Measurements from ENCODE around the gene MAP4K4. TPM values are rescaled to one million over a fixed set of nuclear protein-coding genes. Genes with fewer than 3 reads are reported as not detected.

The MAP4K4 gene
- total and polyA plus RNA-seq, 2 of the 4 experiments (the other 2 are of a cell fraction): 89.4 to 124 TPM

DNA sequence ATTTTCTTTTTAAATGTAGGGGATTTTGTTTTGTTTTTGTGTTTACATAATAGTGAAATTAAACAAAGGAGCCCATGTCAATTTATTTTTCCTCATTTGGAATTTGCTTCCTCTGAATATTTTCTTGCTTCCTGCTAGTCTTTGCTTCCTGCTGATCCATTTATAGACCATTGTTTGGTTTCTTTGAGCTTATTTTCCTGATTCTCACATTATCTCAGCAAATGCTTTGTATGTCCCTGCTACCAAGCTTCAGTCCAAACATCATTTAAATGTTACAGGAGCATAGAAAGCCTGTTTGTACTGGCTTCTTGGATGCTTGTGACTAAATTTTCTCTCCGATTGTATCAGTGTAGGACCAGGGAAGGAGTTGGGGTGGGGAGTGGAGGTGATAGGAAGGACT is 166.9 kb downstream of the MAP4K4 start:
- Histone ChIP-seq H4K91ac (ENCODE audit: insufficient read depth, low read depth, low read length) (no peak overlapping the region), H3K9me1 (ENCODE audit: insufficient read depth, low read length) (peaks cover 10% of the 10 kb centered on the region), H3K23ac (ENCODE audit: low read depth, low read length) (no peak overlapping the region), H3K27ac (ENCODE audit: insufficient read depth, low read length) (no peak overlapping the region), H3K56ac (ENCODE audit: extremely low read depth, insufficient read depth, low read length) (no peak overlapping the region), H2BK120ac (ENCODE audit: low read depth, low read length) (no peak overlapping the region), H3K18ac (ENCODE audit: low read depth, low read length) (no peak overlapping the region), H2AFZ (replicated peaks; ENCODE audit: low read length, poor library complexity) (no peak overlapping the region), H3K9ac (ENCODE audit: low read depth, low read length) (no peak overlapping the region), H4K20me1 (ENCODE audit: insufficient read depth, low read length) (peaks cover 5% of the 10 kb centered on the region; the same call in 1 of the 2 replicates), H4K8ac (ENCODE audit: low read depth in 2 of 2, low read length in 2 of 2) (no peak overlapping the region), H2AK5ac (ENCODE audit: low read depth, low read length) (no peak overlapping the region), H3K27me3 (ENCODE audit: control insufficient read depth, insufficient read depth, low read length) (no peaks in the 10 kb centered on the region), H3K14ac (replicated peaks; ENCODE audit: low read depth, low read length) (no peak overlapping the region), H3K4me2 (ENCODE audit: low read depth, low read length) (no peak overlapping the region), H3K4me1 (ENCODE audit: control insufficient read depth, insufficient read depth, low read length) (no peaks in the 10 kb centered on the region; the same call in 1 of the 2 replicates), H3K4ac (ENCODE audit: low read depth, low read length) (no peak overlapping the region), H2BK15ac (ENCODE audit: low read depth, low read length) (no peak overlapping the region), H4K5ac (ENCODE audit: low read depth, low read length) (no peak overlapping the region), H3K4me3 (ENCODE audit: insufficient read depth, low read depth, low read length) (no peak overlapping the region), H3K79me1 (ENCODE audit: low read depth in 1 of 2, low read length in 2 of 2) (peaks cover 27 to 33% of the 10 kb centered on the region in 2 experiments), H2AK9ac (replicated peaks; ENCODE audit: low read depth, low read length, poor library complexity) (no peak overlapping the region), H3K9me3 (ENCODE audit: control insufficient read depth, insufficient read depth, low read length) (no peaks in the 10 kb centered on the region), H2BK20ac (ENCODE audit: low read depth, low read length) (no peak overlapping the region), H3K36me3 (ENCODE audit: control insufficient read depth, insufficient read depth, low read length) (peaks cover 51% of the 10 kb centered on the region), H2BK5ac (ENCODE audit: low read depth, low read length, poor library complexity, severe bottlenecking) (no peak overlapping the region)
- no peak for TF ChIP-seq POLR2A (IDR thresholded peaks at IDR 0.05; ENCODE audit: low read depth, low read length)
- no peak for TF ChIP-seq CEBPB (IDR thresholded peaks at IDR 0.05; ENCODE audit: low read depth, low read length)
- WGBS, 2 experiments (ENCODE audit: extremely low coverage in 2 of 2, insufficient read length in 1 of 2): no CpG with 5 or more reads among the region's 1 CpG
- intact Hi-C loops (cut with micrococcal nuclease) (no loop called here), in situ Hi-C loops (cut with MboI; ENCODE audit: low sequenced_read_pairs) (no loop called here), dilution Hi-C loops (cut with HindIII; ENCODE audit: low sequenced_read_pairs, unreplicated experiment) (no loop called here)
- ChIA-PET CTCF (interaction anchor here (0.6 to 1.0 kb wide), 2 partner anchors 19 to 160 kb away, joined by 3 to 4 read pairs; no protein-coding TSS in a partner anchor), POLR2A (ENCODE audit: unreplicated experiment) (no interaction called here)
- no peak for ATAC-seq (ENCODE audit: low read depth)
- BruUV-seq (replicated peaks): no TSS peak
- no peak for DNase-seq
